ENCODE measurements around the gene TM7SF2.
A peak's percentile ranks its signal among the peaks of the same experiment; 100 is the strongest.

Gene TM7SF2

GRCh38 chr11:65111744-65112545, at the start of gene TM7SF2:
TM7SF2 (plus strand) TSS chr11:65111872; CDS start chr11:65112016, 144 bp downstream.
- Mint-ChIP-seq H3K9me3 (no peaks in the 10 kb centered on the region), H3K4me1 (peaks cover 44% of the 10 kb centered on the region), H3K36me3 (peaks cover 5% of the 10 kb centered on the region), H3K27ac (peak within 1 kb of the TSS; percentile 59), H3K4me3 (peak within 1 kb of the TSS; percentile 87), H3K27me3 (no peaks in the 10 kb centered on the region)

- Mint-ChIP-seq H3K4me1 (peaks cover 3% of the 10 kb centered on the region), H3K4me3 (no peak overlapping the region), H3K36me3 (no peaks in the 10 kb centered on the region), H3K27ac (no peak overlapping the region), H3K27me3 (no peaks in the 10 kb centered on the region), H3K9me3 (no peaks in the 10 kb centered on the region)
Measured at GRCh38 chr11:65063532-65063931, 48.1 kb upstream of the TM7SF2 start.

- Mint-ChIP-seq H3K9me3 (no peaks in the 10 kb centered on the region), H3K27me3 (no peaks in the 10 kb centered on the region), H3K27ac (no peak overlapping the region), H3K36me3 (no peaks in the 10 kb centered on the region), H3K4me3 (no peak overlapping the region), H3K4me1 (no peaks in the 10 kb centered on the region)
Measured at GRCh38 chr11:65064847-65065240, 46.8 kb upstream of the TM7SF2 start.

- Mint-ChIP-seq H3K4me3 (no peak overlapping the region), H3K9me3 (no peaks in the 10 kb centered on the region), H3K36me3 (no peaks in the 10 kb centered on the region), H3K4me1 (no peaks in the 10 kb centered on the region), H3K27ac (no peak overlapping the region), H3K27me3 (no peaks in the 10 kb centered on the region)
Measured at GRCh38 chr11:65065851-65066250, 45.8 kb upstream of the TM7SF2 start.

GRCh38 chr11:65066315-65066714, 45.4 kb upstream of the TM7SF2 start:
- Mint-ChIP-seq H3K27ac (no peak overlapping the region), H3K4me1 (no peaks in the 10 kb centered on the region), H3K27me3 (no peaks in the 10 kb centered on the region), H3K9me3 (no peaks in the 10 kb centered on the region), H3K4me3 (no peak overlapping the region), H3K36me3 (no peaks in the 10 kb centered on the region)

GRCh38 chr11:65066805-65067291, 44.8 kb upstream of the TM7SF2 start:
- Mint-ChIP-seq H3K4me3 (no peak overlapping the region), H3K36me3 (no peaks in the 10 kb centered on the region), H3K27ac (no peak overlapping the region), H3K4me1 (no peaks in the 10 kb centered on the region), H3K9me3 (no peaks in the 10 kb centered on the region), H3K27me3 (no peaks in the 10 kb centered on the region)

GRCh38 chr11:65067446-65067845, 44.2 kb upstream of the TM7SF2 start:
- Mint-ChIP-seq H3K9me3 (no peaks in the 10 kb centered on the region), H3K4me1 (no peaks in the 10 kb centered on the region), H3K4me3 (no peak overlapping the region), H3K36me3 (no peaks in the 10 kb centered on the region), H3K27ac (peak overlapping the region; percentile 35), H3K27me3 (no peaks in the 10 kb centered on the region)

GRCh38 chr11:65069217-65069616, 42.5 kb upstream of the TM7SF2 start:
- Mint-ChIP-seq H3K4me1 (no peaks in the 10 kb centered on the region), H3K9me3 (no peaks in the 10 kb centered on the region), H3K36me3 (no peaks in the 10 kb centered on the region), H3K27ac (no peak overlapping the region), H3K27me3 (no peaks in the 10 kb centered on the region), H3K4me3 (no peak overlapping the region)

GRCh38 chr11:65071907-65072630, 39.6 kb upstream of the TM7SF2 start:
- no peak overlapping the region for H3K27ac Mint-ChIP-seq
- H3K4me1 Mint-ChIP-seq, result no peaks in the 10 kb centered on the region
- H3K4me3 Mint-ChIP-seq, result no peak overlapping the region
- no peaks in the 10 kb centered on the region for H3K36me3 Mint-ChIP-seq
- H3K9me3 Mint-ChIP-seq, result no peaks in the 10 kb centered on the region
- H3K27me3 Mint-ChIP-seq, result no peaks in the 10 kb centered on the region

GRCh38 chr11:65072631-65072966, 39.1 kb upstream of the TM7SF2 start:
- H3K27me3 Mint-ChIP-seq, result no peaks in the 10 kb centered on the region
- no peak overlapping the region for H3K4me3 Mint-ChIP-seq
- no peaks in the 10 kb centered on the region for H3K9me3 Mint-ChIP-seq
- no peaks in the 10 kb centered on the region for H3K4me1 Mint-ChIP-seq
- no peaks in the 10 kb centered on the region for H3K36me3 Mint-ChIP-seq
- no peak overlapping the region for H3K27ac Mint-ChIP-seq

GRCh38 chr11:65077451-65077850, 34.2 kb upstream of the TM7SF2 start:
- no peak overlapping the region for H3K4me3 Mint-ChIP-seq
- H3K36me3 Mint-ChIP-seq, result no peaks in the 10 kb centered on the region
- no peak overlapping the region for H3K27ac Mint-ChIP-seq

GRCh38 chr11:65078151-65078550, 33.5 kb upstream of the TM7SF2 start:
- H3K4me3 Mint-ChIP-seq, result no peak overlapping the region
- no peaks in the 10 kb centered on the region for H3K27me3 Mint-ChIP-seq
- H3K4me1 Mint-ChIP-seq, result peaks cover 9% of the 10 kb centered on the region
- H3K9me3 Mint-ChIP-seq, result no peaks in the 10 kb centered on the region
- no peak overlapping the region for H3K27ac Mint-ChIP-seq
- no peaks in the 10 kb centered on the region for H3K36me3 Mint-ChIP-seq

More at GRCh38 chr11:65077451-65077850, 34.2 kb upstream of the TM7SF2 start:
- H3K27me3 Mint-ChIP-seq, result no peaks in the 10 kb centered on the region
- peaks cover 9% of the 10 kb centered on the region for H3K4me1 Mint-ChIP-seq
- H3K9me3 Mint-ChIP-seq, result no peaks in the 10 kb centered on the region

- Mint-ChIP-seq H3K4me1 (peaks cover 13% of the 10 kb centered on the region), H3K27me3 (no peaks in the 10 kb centered on the region), H3K9me3 (no peaks in the 10 kb centered on the region), H3K36me3 (no peaks in the 10 kb centered on the region), H3K4me3 (no peak overlapping the region), H3K27ac (no peak overlapping the region)
Measured at GRCh38 chr11:65078786-65079342, 32.8 kb upstream of the TM7SF2 start.

- Mint-ChIP-seq H3K9me3 (no peaks in the 10 kb centered on the region), H3K27ac (peak overlapping the region; percentile 98), H3K4me3 (peak overlapping the region; percentile 95), H3K4me1 (peaks cover 21% of the 10 kb centered on the region), H3K36me3 (peaks cover 1% of the 10 kb centered on the region), H3K27me3 (no peaks in the 10 kb centered on the region)
Measured at GRCh38 chr11:65083134-65083833, 28.4 kb upstream of the TM7SF2 start.

GRCh38 chr11:65083834-65084597, 27.7 kb upstream of the TM7SF2 start, which contains the start of the genes CDCA5 and ZFPL1:
CDCA5 (minus strand) TSS chr11:65084040; CDS start chr11:65083978, 62 bp downstream.
ZFPL1 (plus strand) TSS chr11:65084222; CDS start chr11:65084699, 477 bp downstream.
- H3K4me1 Mint-ChIP-seq, result peaks cover 15% of the 10 kb centered on the region

More at GRCh38 chr11:65083834-65084597, 27.7 kb upstream of the TM7SF2 start, which contains the start of the genes CDCA5 and ZFPL1:
- H3K27ac Mint-ChIP-seq, result peak within 1 kb of the TSS; percentile 98
- no peaks in the 10 kb centered on the region for H3K9me3 Mint-ChIP-seq
- H3K36me3 Mint-ChIP-seq, result peaks cover 4% of the 10 kb centered on the region
- H3K4me3 Mint-ChIP-seq, result peak within 1 kb of the TSS; percentile 95
- H3K27me3 Mint-ChIP-seq, result no peaks in the 10 kb centered on the region

All from activated naive CD4-positive, alpha-beta T cell treated with anti-CD3 and anti-CD28 coated beads, Interleukin-2, amount 50 U/mL, for 24 hours (primary cell).